ENCODE measurements around the gene PTPRD. TPM values are rescaled to one million over a fixed set of nuclear protein-coding genes. Genes with fewer than 3 reads are reported as not detected.

Gene PTPRD
- total RNA-seq, 1 experiment from 2014 or later = 32.5 TPM

- H4K8ac ChIP-seq (replicated peaks; ENCODE audit: insufficient read length, low read depth, low read length) = no peak overlapping the region
- H3K79me1 ChIP-seq (ENCODE audit: insufficient read depth, low read depth, low read length, poor library complexity, severe bottlenecking) = no peaks in the 10 kb centered on the region
- no peak overlapping the region for H3K4ac ChIP-seq (ENCODE audit: low read depth, low read length)
- H2BK15ac ChIP-seq (ENCODE audit: low read depth, low read length) = no peak overlapping the region
- no peak for DNase-seq
- H2BK5ac ChIP-seq (ENCODE audit: insufficient read length, low read length) = no peak overlapping the region
- H3K9me3 Mint-ChIP-seq = no peaks in the 10 kb centered on the region; a peak in 1 of 5 replicates
- H3K4me1 ChIP-seq (ENCODE audit: insufficient read depth, low read length) = no peaks in the 10 kb centered on the region
- no peak overlapping the region for H3K4me3 Mint-ChIP-seq
- H3K79me2 ChIP-seq (ENCODE audit: insufficient read depth, low read length) = no peaks in the 10 kb centered on the region
- no peaks in the 10 kb centered on the region for H3K27me3 Mint-ChIP-seq (ENCODE audit: low read depth)
- H3K27ac Mint-ChIP-seq = 0 out of 7 replicates have a peak overlapping the region, but pooled peaks of 1 of the 3 experiments have one; percentile 5
- H3K27me3 ChIP-seq (ENCODE audit: insufficient read depth, low read length) = no peaks in the 10 kb centered on the region
- H2BK120ac ChIP-seq (ENCODE audit: low read depth, low read length, poor library complexity, severe bottlenecking) = no peak overlapping the region
- no peak overlapping the region for H3K9ac ChIP-seq (ENCODE audit: extremely low read depth, insufficient read length, low read length)
- H4K91ac ChIP-seq (ENCODE audit: insufficient read length, low read depth, low read length) = no peak overlapping the region
- H2BK12ac ChIP-seq (ENCODE audit: insufficient read length, low read depth, low read length) = no peak overlapping the region
- H3K4me1 Mint-ChIP-seq = peaks cover 18 to 27% of the 10 kb centered on the region in 2 experiments
- H2AK5ac ChIP-seq (ENCODE audit: insufficient read length, low read length) = no peak overlapping the region
- H2AFZ ChIP-seq (ENCODE audit: low read length) = no peak overlapping the region
- WGBS (ENCODE audit: extremely low coverage, insufficient read length, low lambda C conversion rate) = no CpG with 5 or more reads among the region's 2 CpGs
- no peak overlapping the region for H3K14ac ChIP-seq (ENCODE audit: insufficient read depth, low read length)
- H3K23me2 ChIP-seq (ENCODE audit: insufficient read length, low read depth, low read length, poor library complexity, severe bottlenecking) = no peaks in the 10 kb centered on the region
- no peak overlapping the region for H3K23ac ChIP-seq (ENCODE audit: insufficient read length, low read depth, low read length)
- H3K9me3 ChIP-seq (ENCODE audit: control insufficient read depth, low read depth, low read length) = no peaks in the 10 kb centered on the region
- no peak overlapping the region for H2BK20ac ChIP-seq (ENCODE audit: low read depth, low read length, poor library complexity, severe bottlenecking)
- H3T11ph ChIP-seq (ENCODE audit: low read length) = no peak overlapping the region
- no peak overlapping the region for H3K56ac ChIP-seq (ENCODE audit: insufficient read length, low read depth, low read length)
- H3K36me3 Mint-ChIP-seq (ENCODE audit: insufficient read depth in 1 of 3, low read depth in 3 of 3) = 0 out of 7 replicates have a peak, but pooled peaks cover 0 to 2% (median 0%) of the 10 kb centered on the region in 3 experiments
- TF ChIP-seq CTCF (conservative IDR thresholded peaks at IDR 0.05) = no peak
- H3K18ac ChIP-seq (ENCODE audit: insufficient read length, low read depth, low read length) = no peak overlapping the region
- no peak overlapping the region for H3K27ac ChIP-seq (ENCODE audit: insufficient read length, low read depth, low read length)
- no peak overlapping the region for H3K4me2 ChIP-seq (ENCODE audit: insufficient read depth, insufficient read length, low read length)
- no peak overlapping the region for H4K5ac ChIP-seq (ENCODE audit: insufficient read length, low read depth, low read length)
- no peaks in the 10 kb centered on the region for H4K20me1 ChIP-seq (ENCODE audit: control insufficient read depth, insufficient read depth, insufficient read length)
Observed at GRCh38 chr9:8653111-8653510, 1959.7 kb downstream of the PTPRD start.

Measured in H9 (cell line).